ENCODE measurements around the gene CYP1A1. TPM values are rescaled to one million over a fixed set of nuclear protein-coding genes. Genes with fewer than 3 reads are reported as not detected.

CYP1A1 gene
- total RNA-seq, 1 donor from 2014 or later: 0.30 TPM

GRCh38 chr15:74709011-74709410, 16.3 kb downstream of the CYP1A1 start:
- DNase-seq (ENCODE audit: low spot score): no peak
- intact Hi-C loops (cut with DNase I): no loop called here

DNA sequence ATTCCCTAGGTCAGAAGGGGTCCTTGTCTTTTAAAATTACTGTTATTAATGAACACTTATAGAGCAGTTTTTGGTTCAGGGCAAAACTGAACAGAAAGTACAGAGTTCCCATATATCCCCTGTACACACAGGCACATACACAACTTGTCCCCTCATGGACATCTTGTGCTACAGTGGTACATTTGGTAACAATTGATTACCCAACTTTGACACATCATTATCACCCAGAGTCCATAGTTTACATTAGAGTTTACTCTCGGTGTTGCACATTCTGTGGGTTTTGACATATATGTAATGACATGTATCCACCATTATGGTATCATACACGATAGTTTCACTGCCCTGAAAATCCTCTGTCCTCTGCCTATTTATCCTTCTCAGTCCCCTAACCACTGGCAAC, 28.5 kb downstream of the CYP1A1 start:
- DNase-seq (ENCODE audit: low spot score): no peak
- intact Hi-C loops (cut with DNase I): no loop called here

- DNase-seq (ENCODE audit: low spot score): no peak
- intact Hi-C loops (cut with DNase I): no loop called here
Measured at GRCh38 chr15:74696398-74696729, 29.0 kb downstream of the CYP1A1 start.

GRCh38 chr15:74695597-74696397, 29.5 kb downstream of the CYP1A1 start, which contains the start of gene EDC3:
Gene EDC3, minus strand, starts transcription at chr15:74696024. Its CDS starts 20,900 bp downstream, at chr15:74675124.
- DNase-seq (ENCODE audit: low spot score): peak; percentile 90
- intact Hi-C loops (cut with DNase I): no loop called here

- no peak for DNase-seq (ENCODE audit: low spot score)
- intact Hi-C loops (cut with DNase I): no loop called here
Measured at GRCh38 chr15:74692327-74692726, 33.0 kb downstream of the CYP1A1 start.

- intact Hi-C loops (cut with DNase I): no loop called here
Measured at GRCh38 chr15:74683758-74684157, 41.6 kb downstream of the CYP1A1 start.

GRCh38 chr15:74682954-74683353, 42.4 kb downstream of the CYP1A1 start:
- intact Hi-C loops (cut with DNase I): no loop called here
- DNase-seq (ENCODE audit: low spot score): no peak

More at GRCh38 chr15:74683758-74684157, 41.6 kb downstream of the CYP1A1 start:
- DNase-seq (ENCODE audit: low spot score): no peak

- intact Hi-C loops (cut with DNase I): no loop called here
- DNase-seq (ENCODE audit: low spot score): no peak
Measured at GRCh38 chr15:74680456-74680855, 44.9 kb downstream of the CYP1A1 start.

- intact Hi-C loops (cut with DNase I): no loop called here
- no peak for DNase-seq (ENCODE audit: low spot score)
Measured at GRCh38 chr15:74676801-74677200, 48.5 kb downstream of the CYP1A1 start.

DNA sequence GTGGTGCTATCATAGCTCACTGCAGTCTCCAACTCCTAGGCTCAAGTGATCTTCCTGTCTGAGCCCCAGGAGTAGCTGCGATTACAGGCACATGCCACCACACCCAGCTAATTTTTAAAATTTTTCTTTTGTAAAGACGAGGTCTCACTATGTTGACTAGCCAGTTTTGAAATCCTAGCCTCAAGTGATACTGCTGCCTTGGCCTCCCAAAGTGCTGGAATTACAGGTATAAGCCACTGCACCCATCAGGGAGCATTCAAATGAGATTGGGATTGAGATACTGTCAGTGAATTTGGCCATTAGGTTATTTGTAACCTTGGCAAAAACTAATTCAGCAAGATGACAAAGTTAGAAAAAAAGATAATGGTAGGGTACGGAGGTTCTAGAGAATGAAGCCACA, 51.2 kb downstream of the CYP1A1 start:
- DNase-seq (ENCODE audit: low spot score): no peak
- intact Hi-C loops (cut with DNase I): no loop called here

- DNase-seq (ENCODE audit: low spot score): no peak
- intact Hi-C loops (cut with DNase I): no loop called here
Measured at GRCh38 chr15:74669627-74670026, 55.7 kb downstream of the CYP1A1 start.

Other genes starting within 250 kb of the CYP1A1 start
- 2.7 TPM for gene ARID3B, start 184.3 kb downstream of the CYP1A1 start, total RNA-seq
- 53.1 TPM for gene CLK3, start 109.7 kb downstream of the CYP1A1 start, total RNA-seq
- gene EDC3, start 29.5 kb downstream of the CYP1A1 start, total RNA-seq: 17.8 TPM
- not detected for gene CYP1A2, start 23.3 kb upstream of the CYP1A1 start, total RNA-seq
- 29.5 TPM for gene CSK, start 56.6 kb upstream of the CYP1A1 start, total RNA-seq
- gene LMAN1L, start 87.3 kb upstream of the CYP1A1 start, total RNA-seq: 7.9 TPM
- gene CPLX3, start 101.1 kb upstream of the CYP1A1 start, total RNA-seq: 0.67 TPM
- 25.6 TPM for gene ULK3, start 117.6 kb upstream of the CYP1A1 start, total RNA-seq
- 33.3 TPM for gene SCAMP2, start 147.8 kb upstream of the CYP1A1 start, total RNA-seq
- 44.5 TPM for gene MPI, start 164.5 kb upstream of the CYP1A1 start, total RNA-seq
- 62.5 TPM for gene FAM219B, start 181.3 kb upstream of the CYP1A1 start, total RNA-seq
- 804 TPM for gene COX5A, start 212.5 kb upstream of the CYP1A1 start, total RNA-seq
- 1.8 TPM for gene RPP25, start 231.2 kb upstream of the CYP1A1 start, total RNA-seq

Data from cardiac septum (tissue), 1 donor.